NCI-H345 treated with DMSO at 0.1 percent for 48 hours (cell line): Measurements from ENCODE around the gene TFCP2.

Experiments used
- DNase-seq: peaks from one replicate; lab custom pipeline; 2025; ENCODE audit not compliant: unreplicated experiment; lab: John Stamatoyannopoulos, UW

Gene TFCP2

DNA sequence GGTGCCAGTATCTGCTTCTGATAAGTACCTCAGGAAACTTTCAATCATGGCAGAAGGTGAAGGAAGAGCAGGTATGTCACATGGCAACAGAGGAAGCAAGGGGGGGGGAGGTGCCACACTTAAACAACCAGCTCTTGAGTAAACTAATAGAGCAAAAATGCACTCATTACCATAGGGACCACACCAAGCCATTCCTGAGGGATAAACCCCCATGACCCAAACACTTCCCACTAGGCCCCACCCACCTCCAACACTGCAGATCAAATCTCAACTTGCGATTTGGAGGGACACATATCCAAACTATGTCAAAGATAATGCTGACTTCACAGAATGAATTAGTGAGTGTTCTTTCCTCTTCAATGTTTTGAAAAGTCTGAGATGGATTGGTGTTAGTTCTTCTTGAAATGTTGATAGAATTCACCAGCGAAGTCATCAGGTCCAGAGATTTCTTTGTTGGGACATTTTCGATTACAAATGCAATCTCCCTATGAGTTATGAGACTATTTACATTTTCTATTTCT lies 16.6 kb downstream of the TFCP2 start:
- DNase-seq: no peak

DNA sequence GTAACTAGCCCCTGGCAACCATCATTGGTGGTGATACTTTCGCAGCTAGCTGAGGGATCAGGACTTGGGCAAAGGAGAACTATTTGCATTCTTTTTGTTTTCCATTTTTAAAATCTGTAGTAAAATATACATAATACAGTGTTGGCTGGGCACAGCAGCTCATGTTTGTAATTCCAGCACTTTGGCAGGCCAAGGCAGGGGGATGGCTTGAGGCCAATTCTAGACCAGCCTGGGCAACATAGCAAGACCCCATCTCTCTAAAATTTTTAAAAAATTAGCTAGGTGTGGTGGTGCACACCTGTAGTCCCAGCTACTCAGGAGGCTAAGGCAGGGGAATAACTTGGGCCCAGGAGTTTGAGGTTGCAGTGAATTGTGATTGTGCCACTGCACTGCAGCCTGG lies 20.0 kb downstream of the TFCP2 start:
- no peak for DNase-seq

DNA sequence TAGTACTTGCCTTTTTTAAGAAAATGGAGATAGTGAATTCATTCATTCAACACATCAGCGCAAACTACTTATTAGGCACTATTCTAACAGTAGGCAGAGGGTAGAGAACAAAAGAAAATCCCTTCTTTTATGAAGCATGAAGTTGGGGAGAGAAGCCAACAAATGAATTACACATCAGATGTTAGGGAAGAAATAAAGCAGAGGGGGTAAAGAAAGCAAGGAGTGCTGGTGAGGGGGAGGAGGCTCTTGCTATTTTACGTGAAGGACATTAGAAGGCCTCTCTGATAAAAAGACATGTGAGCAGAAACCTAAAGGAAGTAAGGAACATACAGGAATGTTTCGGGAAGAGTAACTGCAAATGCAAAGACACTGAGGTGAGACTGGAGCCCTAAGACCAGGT lies 22.2 kb downstream of the TFCP2 start:
- no peak for DNase-seq

DNA sequence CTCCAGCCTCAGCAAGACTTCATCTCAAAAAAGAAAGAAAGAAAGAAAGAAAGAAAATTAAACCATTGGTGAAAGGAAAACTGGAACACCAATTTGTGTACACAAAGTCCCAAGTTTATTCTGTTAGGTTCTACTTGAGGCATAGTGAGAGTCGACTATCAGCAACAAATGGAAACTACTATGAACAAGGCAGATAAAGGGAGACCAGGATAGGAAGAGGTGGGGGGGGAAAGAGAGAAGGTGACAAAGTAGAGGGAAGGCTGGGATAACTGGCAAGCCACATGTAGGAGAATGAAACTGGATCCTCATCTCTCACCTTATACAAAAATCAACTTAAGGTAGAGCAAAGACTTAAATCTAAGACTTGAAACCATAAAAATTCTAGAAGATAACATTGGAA lies 25.6 kb downstream of the TFCP2 start:
- no peak for DNase-seq

DNA sequence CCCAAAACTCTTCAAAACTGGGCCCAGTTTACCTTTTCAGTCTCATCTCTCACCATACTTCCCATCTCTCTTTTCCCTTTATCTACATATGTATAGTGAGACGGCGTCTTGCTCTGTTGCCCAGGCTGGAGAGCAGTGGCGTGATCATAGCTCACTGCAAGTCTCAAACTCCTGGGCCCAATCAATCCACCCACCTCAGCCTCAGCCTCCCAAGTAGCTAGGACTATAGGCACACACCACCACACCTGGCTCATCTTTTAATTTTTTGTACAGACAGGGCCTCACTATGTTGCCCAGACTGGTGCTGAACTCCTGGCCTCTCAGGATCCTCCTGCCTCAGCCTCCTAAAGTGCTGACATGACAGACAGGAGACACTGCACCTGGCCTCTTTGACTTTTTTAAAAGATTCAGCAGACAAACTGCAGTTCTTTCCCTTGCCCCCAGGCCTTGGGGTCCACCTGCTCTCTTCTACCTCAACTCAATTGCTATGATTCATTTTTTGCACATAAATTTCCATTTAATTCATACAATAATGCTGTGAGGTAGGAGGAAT lies 33.6 kb downstream of the TFCP2 start:
- DNase-seq: no peak

DNA sequence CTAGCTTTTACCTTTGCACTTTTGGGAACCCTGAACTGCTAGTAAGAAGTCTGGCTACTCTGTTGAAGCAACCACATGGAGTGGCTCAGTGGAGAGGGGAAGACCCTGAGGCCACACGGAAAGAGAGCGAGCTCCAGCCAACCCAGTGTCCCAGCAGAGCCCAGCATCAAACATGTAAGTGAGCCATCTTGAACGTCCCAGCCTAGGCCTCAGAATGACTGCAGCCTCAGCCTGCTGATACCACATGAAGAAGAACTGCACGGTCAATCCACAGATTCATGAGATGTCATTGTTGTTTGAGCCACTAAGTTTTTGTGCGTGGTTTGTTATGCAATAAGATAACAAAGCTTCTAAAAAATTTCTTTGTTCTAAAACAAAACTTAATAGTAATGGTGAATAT lies 40.2 kb downstream of the TFCP2 start:
- no peak for DNase-seq

DNA sequence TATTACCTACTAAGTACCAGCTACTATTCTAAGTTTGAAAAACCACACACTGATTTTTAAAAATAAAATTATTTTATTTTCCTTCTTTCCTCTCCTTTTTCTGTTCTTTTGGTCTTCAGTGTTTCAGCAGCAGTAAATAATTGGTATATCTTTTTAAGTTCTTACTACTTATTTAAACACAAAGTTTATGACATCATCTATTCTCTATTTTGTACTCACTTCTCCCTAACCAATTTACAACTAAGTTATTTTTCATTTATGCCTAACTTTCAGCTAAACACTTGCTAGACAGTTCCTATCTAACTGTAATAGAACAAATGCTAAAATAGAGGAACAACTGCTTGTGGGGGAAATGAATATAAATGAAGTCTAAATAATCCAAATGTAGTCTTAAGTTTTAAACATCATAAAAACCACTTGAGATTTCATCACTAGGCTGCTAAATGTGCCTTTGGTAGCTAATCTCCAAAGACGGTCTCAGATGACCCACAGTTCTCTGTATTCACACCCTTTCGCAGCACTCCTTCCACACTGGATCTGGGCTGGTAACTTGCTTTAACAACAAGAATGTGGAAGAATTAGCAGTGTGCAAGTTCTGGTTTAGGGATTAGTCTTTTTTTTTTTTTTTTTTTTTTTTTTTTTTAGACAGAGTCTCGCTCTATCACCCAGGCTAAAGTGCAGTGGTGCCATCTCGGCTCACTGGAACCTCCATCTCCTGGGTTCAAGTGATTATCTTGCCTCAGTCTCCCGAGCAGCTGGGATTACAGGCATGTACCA lies 41.0 kb downstream of the TFCP2 start:
- no peak for DNase-seq

DNA sequence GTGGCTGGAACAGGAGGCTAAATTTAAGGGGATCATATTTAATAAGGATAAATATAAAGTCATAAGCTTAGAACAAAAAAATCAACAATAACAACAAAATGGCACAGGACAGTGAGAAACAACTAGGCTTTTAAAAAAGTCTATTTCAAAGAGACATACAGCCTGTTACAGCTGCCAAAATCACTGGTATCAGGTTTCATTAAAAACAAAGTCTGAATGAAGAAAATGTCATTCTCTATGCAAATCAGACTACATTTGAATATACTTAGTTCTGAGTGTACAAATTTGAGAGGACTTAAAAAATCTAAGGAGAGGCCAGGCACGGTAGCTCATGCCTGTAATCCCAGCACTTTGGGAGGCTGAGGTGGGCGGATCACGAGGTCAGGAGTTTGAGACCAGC lies 44.0 kb downstream of the TFCP2 start:
- no peak for DNase-seq

DNA sequence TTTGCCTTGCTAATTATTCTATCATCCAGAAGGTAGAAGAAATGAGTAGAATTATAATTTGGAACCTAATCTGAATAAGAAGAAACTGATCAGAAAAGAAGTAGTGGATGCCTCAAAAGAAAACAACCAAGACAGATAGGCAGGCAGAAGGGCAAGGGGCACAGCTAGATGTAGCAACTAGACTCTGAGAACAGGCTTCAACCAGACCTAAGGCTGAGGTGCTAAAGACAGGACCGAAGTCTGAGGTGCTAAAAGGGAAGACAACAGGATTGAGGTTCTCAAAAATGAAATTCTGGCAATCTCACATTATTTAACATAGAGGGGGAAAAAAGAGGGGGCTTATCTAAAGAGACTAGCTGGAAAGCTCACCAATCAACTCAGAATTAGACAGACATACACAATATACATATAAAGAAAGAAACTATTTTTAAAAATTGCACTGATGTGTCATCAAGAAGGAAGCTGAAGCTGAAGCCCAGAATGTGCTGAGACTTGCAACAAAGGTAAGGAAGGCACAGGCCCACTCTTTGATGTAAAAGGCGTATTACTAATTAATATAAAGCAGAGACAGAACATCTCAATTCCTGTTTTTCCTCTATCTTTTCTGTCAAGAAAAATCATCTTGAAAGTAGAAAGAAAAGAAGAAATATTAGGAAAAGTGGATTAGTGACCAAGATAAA lies 45.7 kb downstream of the TFCP2 start:
- DNase-seq: no peak

DNA sequence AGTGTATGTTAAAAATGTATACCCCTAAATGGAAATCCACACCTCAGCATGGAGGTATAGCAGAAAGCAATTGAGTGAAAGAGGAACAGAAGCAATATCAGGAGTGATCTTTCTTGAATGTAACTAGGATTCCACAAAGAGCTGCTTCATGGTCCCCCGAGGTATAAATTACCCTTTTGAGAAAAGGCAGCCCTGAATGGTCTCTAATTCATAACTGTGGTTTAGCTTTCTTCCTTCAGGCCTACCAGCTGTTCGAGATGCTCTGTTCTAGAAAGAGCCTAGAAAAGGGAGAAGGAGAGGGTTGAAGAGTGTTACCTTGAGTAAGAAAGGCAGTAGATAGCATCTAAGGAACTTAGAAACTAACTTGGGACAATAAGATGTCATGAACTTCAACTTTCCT lies 46.6 kb downstream of the TFCP2 start:
- DNase-seq: no peak

DNA sequence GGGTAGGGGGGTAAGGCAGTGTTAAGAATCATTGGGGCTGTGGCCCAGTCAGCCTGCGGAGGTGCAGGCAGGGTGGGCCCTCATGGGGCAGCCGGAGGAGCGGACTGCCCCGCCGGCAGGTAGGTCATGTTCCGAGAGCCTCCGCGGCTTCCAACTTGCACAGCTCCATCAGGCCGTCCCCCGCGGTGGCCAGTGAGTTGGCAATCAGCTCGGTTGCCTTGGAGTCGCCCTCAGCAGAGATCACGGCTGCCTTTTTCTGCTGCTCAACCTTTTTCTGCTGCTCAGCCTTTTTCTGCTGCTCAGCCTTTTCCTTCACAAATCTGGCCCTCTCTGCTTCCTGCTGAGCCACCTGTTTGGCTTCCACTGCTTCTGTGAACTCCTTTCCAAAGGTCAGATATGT lies 48.4 kb downstream of the TFCP2 start:
- DNase-seq: no peak

DNA sequence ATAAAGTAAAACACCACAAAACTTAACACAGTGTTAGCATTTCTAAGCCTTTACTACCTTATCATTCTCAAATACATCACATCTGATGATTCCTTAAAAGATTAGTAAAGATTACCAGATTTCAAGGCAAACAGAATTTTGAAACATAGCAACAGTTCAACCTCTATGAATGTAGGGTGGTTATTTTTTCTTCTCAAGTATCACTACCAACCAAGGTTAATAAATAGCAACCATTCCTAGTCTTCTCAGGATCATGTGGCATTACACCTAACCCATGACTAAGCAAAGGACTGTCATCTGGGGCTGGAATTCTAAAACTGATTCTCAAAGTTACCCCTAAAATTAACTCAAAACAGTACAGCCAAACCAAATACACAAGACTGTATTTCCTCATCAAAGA lies 50.1 kb downstream of the TFCP2 start:
- DNase-seq: no peak

DNA sequence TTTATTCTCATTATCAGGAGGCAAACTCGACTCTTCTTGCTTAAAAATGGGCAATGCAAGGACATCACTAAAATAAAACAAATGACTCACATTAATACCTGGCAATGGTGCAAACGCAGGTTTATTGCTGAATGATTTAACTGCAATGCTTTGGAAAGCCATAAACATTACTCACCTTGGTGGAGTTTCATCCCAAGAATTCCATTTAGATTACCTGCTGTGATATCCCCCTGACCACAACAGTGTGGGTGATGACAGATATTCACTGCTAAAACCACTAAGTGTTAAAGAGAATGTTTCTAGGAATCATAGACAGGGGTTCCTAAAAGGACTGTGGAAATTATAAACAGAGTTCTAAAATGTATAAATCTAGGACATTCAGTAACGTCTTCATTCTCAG lies 54.2 kb downstream of the TFCP2 start:
- DNase-seq: no peak

DNA sequence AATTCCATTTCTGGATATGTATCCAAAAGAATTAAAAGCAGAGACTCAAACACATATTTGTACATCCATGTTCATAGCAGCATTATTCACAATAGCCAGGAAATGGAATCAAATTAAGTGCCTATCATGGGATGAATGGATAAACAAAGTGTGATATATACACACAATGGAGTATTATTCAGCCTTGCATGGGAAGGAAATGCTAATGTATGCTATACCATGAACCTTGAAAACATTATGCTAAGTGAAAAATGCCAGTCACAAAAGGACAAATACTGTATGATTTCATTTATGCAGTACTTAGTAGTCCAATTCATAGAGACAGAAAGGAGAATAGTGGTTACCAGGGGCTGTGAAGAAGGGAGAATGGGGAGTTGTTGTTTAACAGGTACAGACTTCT lies 57.4 kb downstream of the TFCP2 start:
- no peak for DNase-seq

DNA sequence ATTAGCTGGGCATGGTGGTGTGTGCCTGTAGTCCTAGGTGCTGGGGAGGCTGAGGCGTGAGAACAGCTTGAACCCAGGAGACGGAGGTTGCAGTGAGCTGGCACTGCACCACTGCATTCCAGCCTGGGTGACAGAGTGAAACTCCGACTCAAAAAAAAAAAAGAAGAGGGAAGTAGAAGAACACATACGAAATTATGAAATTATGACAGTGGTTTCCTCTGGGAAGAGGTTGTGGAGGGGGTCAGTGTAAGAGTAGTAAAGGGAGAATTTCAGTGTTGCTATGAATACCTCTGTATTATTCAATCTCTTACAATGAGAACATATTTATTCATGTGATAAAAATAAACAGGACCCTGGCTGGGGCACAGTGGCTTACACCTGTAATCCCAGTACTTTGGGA lies 64.8 kb downstream of the TFCP2 start:
- no peak for DNase-seq

DNA sequence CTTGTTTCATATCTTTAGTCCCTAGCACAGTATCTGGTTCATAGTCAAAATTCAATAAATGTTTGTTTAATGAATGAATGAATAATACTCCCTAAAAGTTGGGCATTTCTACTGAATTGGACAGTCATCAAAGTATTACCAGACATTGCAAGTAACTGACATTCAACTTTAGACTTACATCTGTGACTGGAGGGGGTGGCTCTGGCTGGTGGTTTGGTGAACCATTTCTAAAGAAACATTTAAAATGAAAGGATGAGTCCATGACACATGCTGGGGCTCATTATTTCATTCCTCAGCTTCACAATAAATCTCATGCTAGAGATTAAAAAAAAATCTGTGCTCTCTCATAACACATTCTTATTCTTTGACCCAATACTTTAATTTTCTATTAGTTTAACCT lies 69.0 kb downstream of the TFCP2 start:
- DNase-seq: no peak

DNA sequence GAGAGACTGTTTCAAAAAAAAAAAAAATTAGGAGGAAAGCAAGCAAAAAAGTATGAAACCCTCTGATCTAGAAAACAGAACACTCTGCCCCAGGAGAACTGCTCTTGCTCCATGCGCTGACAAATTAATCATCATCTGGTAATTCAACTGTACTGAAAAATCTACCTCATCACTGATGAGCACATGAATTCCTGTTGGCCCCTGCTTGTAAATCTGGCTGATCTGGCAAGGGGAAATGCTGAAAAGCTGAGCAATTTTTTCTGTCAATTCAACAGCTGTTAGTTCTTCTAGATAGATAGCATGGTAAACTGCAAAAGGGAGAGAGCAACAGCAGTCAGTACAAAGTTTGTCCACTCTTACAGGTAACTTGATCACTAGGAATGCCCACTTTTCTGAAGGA lies 74.3 kb downstream of the TFCP2 start:
- DNase-seq: no peak

DNA sequence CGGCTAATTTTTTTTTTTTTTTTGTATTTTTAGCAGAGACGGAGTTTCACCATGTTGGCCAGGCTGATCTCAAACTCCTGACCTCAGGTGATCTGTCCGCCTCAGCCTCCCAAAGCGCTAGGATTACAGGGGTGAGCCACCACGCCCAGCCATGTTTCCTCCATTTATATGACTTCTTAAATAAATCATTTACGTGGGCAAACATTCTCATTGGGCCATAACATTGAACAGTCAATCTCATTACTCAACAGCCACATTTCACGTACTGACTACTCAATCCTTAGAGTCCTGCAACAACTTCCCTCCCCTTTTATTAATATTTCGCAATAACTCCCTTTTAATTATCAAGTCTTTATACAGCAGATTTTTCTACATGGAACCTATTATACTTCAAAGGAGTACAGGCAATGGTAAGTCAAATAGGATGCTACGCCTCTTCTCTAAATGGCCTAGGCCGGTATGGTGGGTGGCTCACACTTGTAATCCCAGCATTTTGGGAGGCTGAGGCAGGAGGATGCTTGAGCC lies 82.2 kb downstream of the TFCP2 start:
- no peak for DNase-seq

DNA sequence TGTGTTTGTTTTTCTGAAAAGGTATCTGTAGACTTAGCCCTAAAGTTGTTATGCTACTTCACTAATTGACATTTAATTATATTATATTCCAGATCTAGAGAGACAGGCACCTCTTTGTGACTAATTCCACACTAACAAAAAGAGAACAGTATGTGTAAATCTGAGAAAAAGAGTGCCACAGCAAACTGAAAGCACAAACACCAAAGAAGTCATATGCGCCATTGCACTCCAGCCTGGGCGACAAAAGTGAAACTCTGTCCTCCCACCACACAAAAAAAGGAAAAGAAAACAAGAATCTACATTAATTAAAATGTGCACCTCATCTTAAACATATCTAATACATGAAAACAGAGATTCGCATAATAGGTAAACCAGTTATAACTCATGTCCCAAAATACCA lies 85.1 kb downstream of the TFCP2 start:
- no peak for DNase-seq

DNA sequence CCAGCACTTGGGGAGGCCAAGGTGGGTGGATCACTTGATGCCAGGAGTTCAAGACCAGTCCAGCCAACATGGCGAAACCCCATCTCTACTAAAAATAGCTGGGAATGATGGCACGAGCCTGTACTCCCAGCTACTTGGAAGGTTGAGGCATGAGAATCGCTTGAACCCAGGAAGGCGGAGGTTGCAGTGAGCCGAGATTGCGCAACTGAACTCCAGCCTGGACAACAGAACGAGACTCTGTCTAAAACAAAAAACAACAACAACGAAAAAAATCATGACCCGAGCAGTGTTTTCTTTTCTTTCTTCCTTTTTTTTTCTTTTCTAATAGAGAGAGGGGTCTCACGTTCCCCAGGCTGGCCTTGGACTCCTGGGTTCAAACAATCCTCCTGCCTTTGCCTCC lies 86.0 kb downstream of the TFCP2 start:
- DNase-seq: no peak

DNA sequence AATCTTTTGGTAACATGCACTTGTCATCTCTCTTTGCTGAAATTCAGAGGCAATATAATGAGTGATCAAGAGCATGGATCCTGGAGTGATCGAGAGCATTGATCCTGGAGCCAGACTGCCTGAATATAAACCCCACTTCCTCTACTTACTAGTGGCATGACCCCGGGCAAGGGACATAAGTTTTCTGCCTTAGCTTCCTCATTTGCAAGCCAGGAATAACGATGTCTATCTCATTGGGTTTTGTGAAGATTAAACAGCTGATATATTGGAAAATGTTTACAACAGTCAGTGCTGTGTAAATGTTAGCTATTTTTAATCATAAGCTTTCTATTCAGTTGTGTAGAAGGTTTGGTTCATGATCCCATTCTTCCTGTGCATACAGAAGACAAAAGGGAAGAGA lies 87.2 kb downstream of the TFCP2 start:
- no peak for DNase-seq
